Ovary (tissue), 3 donors: Measurements from ENCODE around the gene CDC16.

ENCODE experiments used
- POLR2A ChIP-seq: fragments of 450-650 bp; IDR thresholded peaks from one replicate; pipeline ENCODE4 v1.6.1; 2017; ENCODE audit warnings: antibody characterized with exemption, mild to moderate bottlenecking, moderate library complexity
- TF ChIP-seq, protein P1 (sequence below), 3 donors: fragments of 450-650 bp in 2 of 3; fragments of 200-600 bp in 1 of 3; IDR thresholded peaks; one replicate each; pipeline versions ENCODE4 v1.5.1 to v1.8.0; 2016 to 2022; ENCODE audit warnings: antibody characterized with exemption in 3 of 3, mild to moderate bottlenecking in 1 of 3
- donor health status: DM: no; HTN: no; CAD: no.

GRCh38 chr13:114219392-114219791 lies 15.3 kb upstream of the CDC16 start:
- TF ChIP-seq, protein P1, sequence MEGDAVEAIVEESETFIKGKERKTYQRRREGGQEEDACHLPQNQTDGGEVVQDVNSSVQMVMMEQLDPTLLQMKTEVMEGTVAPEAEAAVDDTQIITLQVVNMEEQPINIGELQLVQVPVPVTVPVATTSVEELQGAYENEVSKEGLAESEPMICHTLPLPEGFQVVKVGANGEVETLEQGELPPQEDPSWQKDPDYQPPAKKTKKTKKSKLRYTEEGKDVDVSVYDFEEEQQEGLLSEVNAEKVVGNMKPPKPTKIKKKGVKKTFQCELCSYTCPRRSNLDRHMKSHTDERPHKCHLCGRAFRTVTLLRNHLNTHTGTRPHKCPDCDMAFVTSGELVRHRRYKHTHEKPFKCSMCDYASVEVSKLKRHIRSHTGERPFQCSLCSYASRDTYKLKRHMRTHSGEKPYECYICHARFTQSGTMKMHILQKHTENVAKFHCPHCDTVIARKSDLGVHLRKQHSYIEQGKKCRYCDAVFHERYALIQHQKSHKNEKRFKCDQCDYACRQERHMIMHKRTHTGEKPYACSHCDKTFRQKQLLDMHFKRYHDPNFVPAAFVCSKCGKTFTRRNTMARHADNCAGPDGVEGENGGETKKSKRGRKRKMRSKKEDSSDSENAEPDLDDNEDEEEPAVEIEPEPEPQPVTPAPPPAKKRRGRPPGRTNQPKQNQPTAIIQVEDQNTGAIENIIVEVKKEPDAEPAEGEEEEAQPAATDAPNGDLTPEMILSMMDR (IDR thresholded peaks at IDR 0.05), result no peak
- no peak for TF ChIP-seq POLR2A
